GM23248 (cell line): ENCODE data around the gene DLX2. TPM values are rescaled to one million over a fixed set of nuclear protein-coding genes. Genes with fewer than 3 reads are reported as not detected.

Source experiments
- DNase-seq: peaks from one replicate; pipeline ENCODE4 v3.0.0-alpha.2; 2015
- H2AFZ ChIP-seq: fragments of 200-600 bp; sonication (generic); 2 replicates; pipeline ENCODE4 v1.6.1; 2016; ENCODE audit warnings: antibody characterized with exemption
- H3F3A ChIP-seq: fragments of 200-600 bp; sonication (generic); 2 replicates; pipeline ENCODE4 v1.6.1; 2016; ENCODE audit warnings: mild to moderate bottlenecking, antibody characterized with exemption, mixed run types; ENCODE audit not compliant: insufficient read depth
- H3K27ac ChIP-seq: fragments of 200-600 bp; sonication (generic); 2 replicates; pipeline ENCODE4 v1.5.1; 2016; ENCODE audit warnings: mild to moderate bottlenecking
- H3K27me3 ChIP-seq: fragments of 200-600 bp; sonication (generic); replicated peaks from 2 replicates; pipeline ENCODE4 v1.6.1; 2016; ENCODE audit warnings: mild to moderate bottlenecking; ENCODE audit not compliant: insufficient read depth
- H3K36me3 ChIP-seq: fragments of 200-600 bp; sonication (generic); 2 replicates; pipeline ENCODE4 v1.6.1; 2016; ENCODE audit warnings: low read depth, mild to moderate bottlenecking
- H3K4me1 ChIP-seq: fragments of 200-600 bp; sonication (generic); 2 replicates; pipeline ENCODE4 v1.6.1; 2016; ENCODE audit warnings: mild to moderate bottlenecking; ENCODE audit not compliant: insufficient read depth
- H3K4me2 ChIP-seq: fragments of 200-600 bp; sonication (generic); one replicate; pipeline ENCODE4 v1.6.1; 2016; ENCODE audit warnings: mild to moderate bottlenecking; ENCODE audit not compliant: unreplicated experiment
- H3K4me3 ChIP-seq: fragments of 200-600 bp; sonication (generic); 2 replicates; pipeline ENCODE4 v1.5.1; 2016; ENCODE audit warnings: mild to moderate bottlenecking
- H3K79me2 ChIP-seq: fragments of 200-600 bp; sonication (generic); 2 replicates; pipeline ENCODE4 v1.6.1; 2016; ENCODE audit warnings: mild to moderate bottlenecking; ENCODE audit not compliant: insufficient read depth
- H3K9ac ChIP-seq: fragments of 200-600 bp; sonication (generic); 2 replicates; pipeline ENCODE4 v1.6.1; 2016; ENCODE audit warnings: mild to moderate bottlenecking
- H3K9me2 ChIP-seq: fragments of 200-600 bp; sonication (generic); 2 replicates; pipeline ENCODE4 v1.6.1; 2016; ENCODE audit warnings: mixed run types, mild to moderate bottlenecking, moderate library complexity; ENCODE audit not compliant: insufficient read depth
- H3K9me3 ChIP-seq: fragments of 200-600 bp; sonication (generic); one replicate; pipeline ENCODE4 v1.6.1; 2017; ENCODE audit warnings: low read depth
- H4K20me1 ChIP-seq: fragments of 200-600 bp; sonication (generic); 2 replicates; pipeline ENCODE4 v1.6.0; 2016; ENCODE audit not compliant: insufficient read depth
- EZH2 ChIP-seq: fragments of 200-600 bp; sonication (generic); IDR thresholded peaks from 2 replicates; pipeline ENCODE4 v1.6.1; 2018; ENCODE audit warnings: antibody characterized with exemption, mild to moderate bottlenecking; ENCODE audit not compliant: insufficient read depth, poor library complexity, severe bottlenecking
- EZH2phosphoT487 ChIP-seq: fragments of 200-600 bp; sonication (generic); IDR thresholded peaks from 2 replicates; pipeline ENCODE4 v1.6.1; 2018; ENCODE audit warnings: antibody characterized with exemption, moderate library complexity, mild to moderate bottlenecking, low read depth; ENCODE audit not compliant: insufficient read depth
- WGBS, 2 experiments: methylation state at CpG; one replicate each; pipeline ENCODE4 v1.1.6; 2015 to 2017; ENCODE audit warnings: low lambda C conversion rate in 2 of 2, low coverage in 1 of 2; ENCODE audit errors: missing lambda C conversion rate in 2 of 2; 5-methylcytosine and 5-hydroxymethylcytosine counted together
- in situ Hi-C: fragments of 300-500 bp; cut with MboI; formaldehyde crosslinking; loops from 2 replicates; pipeline ENCODE4 v1.15.0; 2020
- polyA plus RNA-seq: library from polyadenylated mRNA; unstranded; fragments of >200 nt; fragmentation: Nextera tagmentation; extraction: Ambion mirVana; gene quantifications from 2 replicates; pipeline ENCODE4 v1.2.1, GENCODE V29; 2016
- total RNA-seq: library from RNA; depleted of rRNA; stranded (reverse); fragments of >200 nt; shearing (Covaris generic); gene quantifications from 2 replicates; pipeline ENCODE4 v1.2.3, GENCODE V29; 2014

The DLX2 gene
- total and polyA plus RNA-seq, 2 experiments from 2014 or later = 2.8 to 6.0 TPM

GRCh38 chr2:172098650-172099471 is 3.8 kb downstream of the DLX2 start:
- 7 to 8% methylated on average over 35 to 51 of the region's 61 CpGs for WGBS, 2 experiments
- TF ChIP-seq EZH2 = no peak
- no peak for TF ChIP-seq EZH2phosphoT487
- Histone ChIP-seq H3K9me3 (no peaks in the 10 kb centered on the region), H3K9me2 (no peaks in the 10 kb centered on the region), H3K4me1 (peaks cover 41% of the 10 kb centered on the region), H3K4me2 (peak overlapping the region; percentile 99), H4K20me1 (no peaks in the 10 kb centered on the region), H3K4me3 (peak overlapping the region; percentile 83), H3K27me3 (no peaks in the 10 kb centered on the region), H3F3A (peaks cover 33% of the 10 kb centered on the region), H3K9ac (peak overlapping the region; percentile 98), H3K79me2 (peaks cover 24% of the 10 kb centered on the region), H3K36me3 (no peaks in the 10 kb centered on the region), H2AFZ (peak overlapping the region; percentile 44), H3K27ac (peak overlapping the region; percentile 98)
- in situ Hi-C loops = no loop called here
- DNase-seq = peak; percentile 95

DNA sequence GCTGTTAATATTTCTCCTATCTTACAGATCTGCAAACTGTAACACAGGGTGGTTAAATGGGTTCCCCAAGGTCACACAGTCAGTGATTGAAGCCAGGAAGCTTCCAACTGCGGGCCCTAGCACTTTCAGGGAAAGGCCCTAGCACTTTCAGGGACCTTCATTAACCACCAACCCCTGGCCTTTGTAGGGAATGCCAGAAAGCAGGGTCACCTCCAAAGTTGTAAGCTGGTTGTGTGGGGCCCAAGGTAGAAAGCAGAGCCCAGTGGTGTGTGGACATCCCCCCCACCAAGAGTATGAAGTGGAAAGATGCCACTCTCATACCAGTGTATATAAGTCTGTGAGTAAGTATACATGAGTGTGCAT is 4.4 kb downstream of the DLX2 start:
- 58 to 71% methylated on average over 1 of the region's 1 CpG for WGBS, 2 experiments
- peak overlapping the region; percentile 98 for H3K9ac ChIP-seq
- H3K79me2 ChIP-seq = peaks cover 24% of the 10 kb centered on the region
- no peaks in the 10 kb centered on the region for H4K20me1 ChIP-seq
- H3K36me3 ChIP-seq = no peaks in the 10 kb centered on the region
- H3K4me3 ChIP-seq = peak overlapping the region; percentile 83
- peak; percentile 38 for DNase-seq
- H3K4me1 ChIP-seq = peaks cover 43% of the 10 kb centered on the region
- H3K9me2 ChIP-seq = no peaks in the 10 kb centered on the region
- peaks cover 28% of the 10 kb centered on the region for H3F3A ChIP-seq
- peak overlapping the region; percentile 99 for H3K4me2 ChIP-seq
- H3K27me3 ChIP-seq = 0 out of 2 replicates have a peak, but pooled peaks cover 4% of the 10 kb centered on the region
- in situ Hi-C loops = no loop called here
- 0 out of 2 replicates have a peak overlapping the region, but pooled peaks have one; percentile 44 for H2AFZ ChIP-seq
- H3K27ac ChIP-seq = peak overlapping the region; percentile 98
- no peak for TF ChIP-seq EZH2
- no peak for TF ChIP-seq EZH2phosphoT487
- no peaks in the 10 kb centered on the region for H3K9me3 ChIP-seq

DNA sequence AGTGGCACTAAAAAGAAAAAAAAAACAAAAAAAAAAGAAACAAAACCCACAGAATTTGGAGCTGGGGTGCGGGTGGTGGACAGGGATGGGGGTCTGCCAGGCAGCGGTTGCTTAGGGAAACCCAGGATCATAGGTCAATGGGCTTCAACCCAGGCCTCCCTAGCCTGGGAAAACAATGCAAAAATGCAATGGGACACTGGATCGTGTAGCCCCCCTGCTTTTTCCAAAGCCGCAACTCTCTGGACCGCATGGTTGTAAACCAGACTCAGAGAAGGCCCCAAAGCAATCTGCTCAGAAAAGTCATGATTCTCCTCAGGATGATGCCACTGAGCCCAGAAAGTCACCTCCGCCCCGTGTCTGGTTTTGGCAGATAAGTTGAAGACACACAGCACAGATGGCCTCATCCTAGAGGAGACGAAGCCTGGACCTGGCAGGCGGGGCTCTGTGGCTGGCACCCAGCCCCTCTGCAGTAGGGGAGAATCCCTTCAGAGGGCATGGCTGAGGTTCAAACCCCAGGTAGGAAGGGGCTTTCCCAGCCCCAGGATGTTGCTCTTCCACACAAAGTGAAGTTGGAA is 5.1 kb downstream of the DLX2 start:
- 40 to 41% methylated on average over 9 of the region's 9 CpGs for WGBS, 2 experiments
- H3K9ac ChIP-seq = peak overlapping the region; percentile 98
- peak overlapping the region; percentile 90 for H3K4me3 ChIP-seq

GRCh38 chr2:172096626-172097547 is 5.8 kb downstream of the DLX2 start:
- Histone ChIP-seq H3K36me3 (no peaks in the 10 kb centered on the region), H3F3A (peaks cover 25% of the 10 kb centered on the region), H3K9me3 (no peaks in the 10 kb centered on the region), H2AFZ (peak overlapping the region; percentile 80), H4K20me1 (no peaks in the 10 kb centered on the region), H3K4me3 (peak overlapping the region; percentile 90), H3K9ac (peak overlapping the region; percentile 98), H3K27me3 (peaks cover 11% of the 10 kb centered on the region; the same call in 1 of the 2 replicates), H3K4me1 (peaks cover 43% of the 10 kb centered on the region), H3K4me2 (peak overlapping the region; percentile 99), H3K79me2 (peaks cover 24% of the 10 kb centered on the region), H3K9me2 (no peaks in the 10 kb centered on the region), H3K27ac (peak overlapping the region; percentile 98)
- DNase-seq = peak; percentile 97
- in situ Hi-C loops = no loop called here
- WGBS, 2 experiments = 1% methylated on average over 47 to 55 of the region's 55 CpGs
- TF ChIP-seq EZH2phosphoT487 (no peak), EZH2 (no peak)

More for the DNA sequence above, 5.1 kb downstream of the DLX2 start:
- H3K36me3 ChIP-seq = no peaks in the 10 kb centered on the region
- peak overlapping the region; percentile 98 for H3K27ac ChIP-seq
- H3K4me2 ChIP-seq = peak overlapping the region; percentile 99
- H3K27me3 ChIP-seq = 0 out of 2 replicates have a peak, but pooled peaks cover 10% of the 10 kb centered on the region
- TF ChIP-seq EZH2 (no peak), EZH2phosphoT487 (no peak)
- in situ Hi-C loops = no loop called here
- peaks cover 25% of the 10 kb centered on the region for H3F3A ChIP-seq
- no peak overlapping the region for H2AFZ ChIP-seq
- H3K9me3 ChIP-seq = no peaks in the 10 kb centered on the region
- H3K9me2 ChIP-seq = no peaks in the 10 kb centered on the region
- peaks cover 24% of the 10 kb centered on the region for H3K79me2 ChIP-seq
- H3K4me1 ChIP-seq = peaks cover 43% of the 10 kb centered on the region
- peak; percentile 80 for DNase-seq
- no peaks in the 10 kb centered on the region for H4K20me1 ChIP-seq
